Ishikawa (cell line): ENCODE data around the gene ELF4.

ENCODE experiments used
- CEBPB ChIP-seq: IDR thresholded peaks from 2 replicates; pipeline ENCODE4 v1.6.1; 2012
- CREB1 ChIP-seq: IDR thresholded peaks from 2 replicates; pipeline ENCODE4 v1.6.1; 2012; ENCODE audit warnings: low read depth
- EGR1 ChIP-seq: IDR thresholded peaks from 2 replicates; pipeline ENCODE4 v1.6.1; 2012
- EP300 ChIP-seq: IDR thresholded peaks from 2 replicates; pipeline ENCODE4 v1.6.1; 2012; ENCODE audit warnings: borderline replicate concordance
- FOXM1 ChIP-seq: IDR thresholded peaks from 2 replicates; pipeline ENCODE4 v1.6.1; 2012; ENCODE audit warnings: low read depth, borderline replicate concordance
- NFIC ChIP-seq: IDR thresholded peaks from 2 replicates; pipeline ENCODE4 v1.6.1; 2012
- RAD21 ChIP-seq: IDR thresholded peaks from 2 replicates; pipeline ENCODE4 v1.6.1; 2012; ENCODE audit warnings: low read depth
- TAF1 ChIP-seq: IDR thresholded peaks from 2 replicates; pipeline ENCODE4 v1.6.1; 2012; ENCODE audit warnings: low read depth, mild to moderate bottlenecking
- TCF12 ChIP-seq: IDR thresholded peaks from 2 replicates; pipeline ENCODE4 v1.6.1; 2012; ENCODE audit warnings: low read depth
- TEAD4 ChIP-seq: IDR thresholded peaks from 2 replicates; pipeline ENCODE4 v1.6.1; 2012
- YY1 ChIP-seq: IDR thresholded peaks from 2 replicates; pipeline ENCODE4 v1.6.1; 2012; ENCODE audit warnings: low read depth
- ZBTB7A ChIP-seq: IDR thresholded peaks from 2 replicates; pipeline ENCODE4 v1.6.1; 2012; ENCODE audit warnings: low read depth
- TF ChIP-seq, protein P1 (sequence below): IDR thresholded peaks from 2 replicates; pipeline ENCODE4 v1.6.1; 2012
- TF ChIP-seq, protein P2 (sequence below): IDR thresholded peaks from 2 replicates; pipeline ENCODE4 v1.6.1; 2012
- TF ChIP-seq, protein P3 (sequence below): IDR thresholded peaks from 2 replicates; pipeline ENCODE4 v1.6.1; 2012; ENCODE audit warnings: low read depth, mild to moderate bottlenecking

ELF4 gene

DNA sequence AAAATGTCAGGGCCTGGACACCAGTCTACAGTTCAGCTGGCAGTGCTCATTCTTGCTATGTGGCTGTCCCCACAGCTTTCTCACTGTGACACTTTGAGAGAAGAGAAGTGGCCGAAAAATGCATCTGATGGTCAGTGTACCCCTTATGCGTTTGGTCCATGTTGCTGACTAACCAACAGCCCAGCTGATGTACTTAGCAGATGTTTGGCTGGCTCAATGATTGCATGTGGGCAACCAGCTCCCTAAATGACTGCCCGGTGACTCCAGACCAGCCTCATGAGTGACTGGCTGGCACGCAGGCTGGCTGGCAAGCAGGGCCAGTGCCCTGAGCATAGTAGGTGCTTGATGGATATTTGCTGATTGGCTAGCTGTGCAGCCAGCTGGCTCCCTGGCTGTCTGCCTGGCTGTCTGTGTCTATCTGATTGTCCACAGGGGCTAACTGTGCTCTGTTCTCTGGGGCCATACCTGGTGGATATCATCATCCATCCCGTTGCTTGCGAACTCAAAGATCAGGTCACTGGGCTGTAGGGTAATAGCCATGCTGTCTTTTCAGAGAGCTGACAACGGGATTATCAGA, 29.4 kb downstream of the ELF4 start:
- no peak for TF ChIP-seq NFIC
- TF ChIP-seq, protein P1, sequence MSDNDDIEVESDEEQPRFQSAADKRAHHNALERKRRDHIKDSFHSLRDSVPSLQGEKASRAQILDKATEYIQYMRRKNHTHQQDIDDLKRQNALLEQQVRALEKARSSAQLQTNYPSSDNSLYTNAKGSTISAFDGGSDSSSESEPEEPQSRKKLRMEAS, result no peak

DNA sequence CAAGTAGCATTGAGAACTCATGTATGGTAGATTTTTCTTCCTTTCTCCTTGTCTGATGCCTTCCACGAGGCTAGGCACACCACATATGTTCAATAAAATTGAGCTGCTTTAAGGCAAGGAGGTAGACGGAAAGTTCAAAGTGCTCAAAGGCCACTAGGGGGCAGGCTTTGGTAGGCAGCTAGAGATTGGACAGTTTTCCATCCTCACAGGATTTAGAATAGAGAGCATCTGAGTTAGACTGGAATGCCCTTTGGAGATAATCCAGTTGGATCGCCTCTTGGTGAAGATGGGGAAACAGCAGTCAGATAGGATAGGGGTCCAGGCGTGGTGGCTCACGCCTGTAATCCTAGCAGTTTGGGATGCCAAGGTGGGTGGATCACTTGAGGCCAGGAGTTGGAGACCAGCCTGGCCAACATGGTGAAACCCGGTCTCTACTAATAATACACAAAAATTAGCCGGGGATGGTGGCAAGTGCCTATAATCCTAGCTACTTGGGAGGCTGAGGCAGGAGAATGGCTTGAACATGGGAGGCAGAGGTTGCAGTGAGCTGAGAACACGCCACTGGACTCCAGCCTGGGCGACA, 30.4 kb downstream of the ELF4 start:
- TF ChIP-seq RAD21, result peak; percentile 96
- TF ChIP-seq TEAD4, result no peak
- no peak for TF ChIP-seq CREB1

DNA sequence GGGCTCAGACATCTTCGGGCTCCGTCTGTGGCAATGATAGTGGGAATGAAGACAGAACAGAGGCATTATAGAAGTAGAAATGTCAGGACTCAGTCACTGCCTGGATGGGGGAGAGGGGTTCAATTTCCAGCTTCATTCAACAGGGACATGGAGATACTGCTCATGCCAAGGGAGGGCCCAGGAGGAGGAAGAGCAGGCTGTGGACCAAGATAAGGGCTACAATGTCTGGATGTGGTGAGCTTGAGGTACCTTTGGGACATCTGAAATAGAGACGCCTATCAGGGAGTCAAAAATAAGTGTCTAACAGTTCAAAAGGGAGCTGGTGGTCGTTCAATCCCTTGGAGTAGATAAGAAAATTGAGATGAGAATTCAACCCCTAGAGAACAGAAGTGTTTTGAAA, 34.5 kb downstream of the ELF4 start:
- TF ChIP-seq CREB1 (no peak), CEBPB (no peak), YY1 (no peak), ZBTB7A (no peak), FOXM1 (no peak), EP300 (no peak), EGR1 (no peak), TAF1 (no peak)
- TF ChIP-seq, protein P1, result no peak
- TF ChIP-seq, protein P2, sequence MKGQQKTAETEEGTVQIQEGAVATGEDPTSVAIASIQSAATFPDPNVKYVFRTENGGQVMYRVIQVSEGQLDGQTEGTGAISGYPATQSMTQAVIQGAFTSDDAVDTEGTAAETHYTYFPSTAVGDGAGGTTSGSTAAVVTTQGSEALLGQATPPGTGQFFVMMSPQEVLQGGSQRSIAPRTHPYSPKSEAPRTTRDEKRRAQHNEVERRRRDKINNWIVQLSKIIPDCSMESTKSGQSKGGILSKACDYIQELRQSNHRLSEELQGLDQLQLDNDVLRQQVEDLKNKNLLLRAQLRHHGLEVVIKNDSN, result no peak

DNA sequence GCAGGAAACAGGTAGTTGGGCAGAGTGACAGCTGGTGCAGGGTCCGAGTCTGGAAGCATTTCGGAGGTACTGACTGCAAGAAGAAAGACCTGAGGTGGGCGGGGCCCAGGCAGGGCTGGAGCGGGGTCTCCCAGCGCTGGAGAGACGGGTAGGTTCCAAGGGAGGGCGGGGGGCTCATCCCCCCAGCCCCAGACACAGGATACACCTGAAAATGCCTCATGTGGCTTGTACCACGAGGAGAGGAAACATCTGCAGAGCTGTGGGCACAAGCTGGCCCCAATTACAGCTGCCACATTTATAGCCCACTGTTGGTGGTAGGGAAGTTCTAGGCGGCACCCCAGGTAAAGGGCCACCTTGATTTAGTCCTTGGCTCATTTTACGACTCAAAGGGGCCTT, 38.0 kb downstream of the ELF4 start:
- TF ChIP-seq FOXM1 (no peak), RAD21 (no peak), CREB1 (no peak), NFIC (no peak), EP300 (no peak), TCF12 (no peak), ZBTB7A (no peak), EGR1 (no peak), CEBPB (no peak), TAF1 (no peak)
- TF ChIP-seq, protein P2, result no peak
- TF ChIP-seq, protein P3, sequence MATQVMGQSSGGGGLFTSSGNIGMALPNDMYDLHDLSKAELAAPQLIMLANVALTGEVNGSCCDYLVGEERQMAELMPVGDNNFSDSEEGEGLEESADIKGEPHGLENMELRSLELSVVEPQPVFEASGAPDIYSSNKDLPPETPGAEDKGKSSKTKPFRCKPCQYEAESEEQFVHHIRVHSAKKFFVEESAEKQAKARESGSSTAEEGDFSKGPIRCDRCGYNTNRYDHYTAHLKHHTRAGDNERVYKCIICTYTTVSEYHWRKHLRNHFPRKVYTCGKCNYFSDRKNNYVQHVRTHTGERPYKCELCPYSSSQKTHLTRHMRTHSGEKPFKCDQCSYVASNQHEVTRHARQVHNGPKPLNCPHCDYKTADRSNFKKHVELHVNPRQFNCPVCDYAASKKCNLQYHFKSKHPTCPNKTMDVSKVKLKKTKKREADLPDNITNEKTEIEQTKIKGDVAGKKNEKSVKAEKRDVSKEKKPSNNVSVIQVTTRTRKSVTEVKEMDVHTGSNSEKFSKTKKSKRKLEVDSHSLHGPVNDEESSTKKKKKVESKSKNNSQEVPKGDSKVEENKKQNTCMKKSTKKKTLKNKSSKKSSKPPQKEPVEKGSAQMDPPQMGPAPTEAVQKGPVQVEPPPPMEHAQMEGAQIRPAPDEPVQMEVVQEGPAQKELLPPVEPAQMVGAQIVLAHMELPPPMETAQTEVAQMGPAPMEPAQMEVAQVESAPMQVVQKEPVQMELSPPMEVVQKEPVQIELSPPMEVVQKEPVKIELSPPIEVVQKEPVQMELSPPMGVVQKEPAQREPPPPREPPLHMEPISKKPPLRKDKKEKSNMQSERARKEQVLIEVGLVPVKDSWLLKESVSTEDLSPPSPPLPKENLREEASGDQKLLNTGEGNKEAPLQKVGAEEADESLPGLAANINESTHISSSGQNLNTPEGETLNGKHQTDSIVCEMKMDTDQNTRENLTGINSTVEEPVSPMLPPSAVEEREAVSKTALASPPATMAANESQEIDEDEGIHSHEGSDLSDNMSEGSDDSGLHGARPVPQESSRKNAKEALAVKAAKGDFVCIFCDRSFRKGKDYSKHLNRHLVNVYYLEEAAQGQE, result no peak
- TF ChIP-seq, protein P1, result no peak

DNA sequence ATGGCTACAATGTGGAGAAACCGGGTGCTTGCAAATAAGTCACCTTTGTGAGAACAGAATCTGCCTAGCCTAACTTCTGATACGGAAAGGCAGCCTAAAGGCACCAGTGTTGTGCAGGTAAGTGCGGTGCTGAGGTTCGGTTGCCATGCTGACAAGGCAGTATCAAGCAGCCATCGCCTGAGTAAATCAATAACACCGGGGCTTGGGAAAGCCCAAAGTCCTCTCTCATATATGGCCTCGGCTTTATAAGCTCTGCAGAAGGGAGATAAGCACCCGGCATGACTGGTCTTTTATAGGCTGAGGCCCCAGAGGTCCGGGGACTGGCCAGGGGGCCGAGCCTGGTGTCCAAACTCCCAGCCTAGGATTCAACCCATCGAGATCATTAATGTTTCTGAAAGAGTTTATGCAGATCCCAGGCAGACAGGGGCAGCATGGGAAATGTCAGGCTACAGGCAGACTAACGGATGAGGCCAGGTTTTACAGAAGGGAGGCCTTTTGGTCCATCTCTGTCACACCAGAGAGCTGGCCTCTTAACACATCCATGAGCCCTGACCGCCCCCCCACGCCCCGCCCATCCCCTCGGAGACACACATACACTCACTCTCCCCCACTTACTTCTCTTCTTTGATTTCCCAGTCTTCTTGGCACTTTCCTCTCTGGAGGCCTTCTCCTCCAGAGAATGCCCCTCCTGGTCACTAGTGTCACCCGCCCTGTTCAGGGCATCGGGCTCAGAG, 38.5 kb downstream of the ELF4 start:
- TF ChIP-seq YY1 (no peak), CREB1 (no peak), NFIC (no peak), TEAD4 (no peak), CEBPB (no peak), EGR1 (no peak), ZBTB7A (no peak), EP300 (no peak), FOXM1 (no peak), TCF12 (no peak), TAF1 (no peak), RAD21 (no peak)
- TF ChIP-seq, protein P2, result no peak
- TF ChIP-seq, protein P1, result no peak
- TF ChIP-seq, protein P3, result no peak
